HepG2 (cell line): ENCODE data around the gene PSD4. TPM values are rescaled to one million over a fixed set of nuclear protein-coding genes. Genes with fewer than 3 reads are reported as not detected.

Source experiments
- ATAC-seq: fragments of 200-7000 bp; cut with Tn5 transposase; 3 replicates; pipeline ENCODE4 v1.9.1; 2020; ENCODE audit warnings: mild to moderate bottlenecking, moderate library complexity
- BruUV-seq: library from RNA; stranded (reverse); fragments of 400-500 nt; replicated peaks from 2 replicates; lab custom pipeline; 2021; lab: Mats Ljungman, UMichigan
- CTCF ChIA-PET: fragments of 300-600 bp; formaldehyde crosslinking; extraction: SDS; loops from one replicate; lab custom pipeline; 2021; ENCODE audit warnings: low total read pairs, inconsistent platforms, low intra/inter-chr PET ratio; lab: Yijun Ruan, JAX
- POLR2A ChIA-PET: fragments of 350-600 bp; sonication (Branson Sonifier 250); formaldehyde crosslinking; loops from one replicate; lab custom pipeline; 2020; ENCODE audit warnings: antibody characterized with exemption, inconsistent platforms; lab: Yijun Ruan, JAX
- DNase-seq: peaks from one replicate; pipeline ENCODE4 v3.0.0-alpha.2; 2015; ENCODE audit warnings: low spot score
- FAIRE-seq: peaks from 3 replicates; lab custom pipeline; 2011; peaks lifted over from hg19 to GRCh38; lab: Jason Lieb, UNC
- H2AFZ ChIP-seq: one replicate; pipeline ENCODE4 v1.6.1; 2011; ENCODE audit warnings: low read length, inconsistent platforms
- H3K27ac ChIP-seq: fragments of 300-600 bp; 3 replicates; pipeline ENCODE4 v1.8.0; 2011; ENCODE audit warnings: mixed run types, mild to moderate bottlenecking, mixed read lengths, low read length, inconsistent platforms; ENCODE audit not compliant: insufficient read depth; ENCODE audit errors: extremely low read length
- H3K27me3 ChIP-seq, 2 experiments: fragments of 200-600 bp in 1 of 2; 2 replicates in 1 of 2; 3 replicates in 1 of 2; pipeline versions ENCODE4 v1.6.0 to v1.8.0; 2011; ENCODE audit warnings: low read length in 2 of 2, mild to moderate bottlenecking in 2 of 2, moderate library complexity in 2 of 2, inconsistent platforms in 1 of 2; ENCODE audit not compliant: insufficient read depth in 2 of 2, control insufficient read depth in 1 of 2
- H3K36me3 ChIP-seq, 2 experiments: fragments of 200-600 bp in 1 of 2; replicated peaks in 1 of 2; 2 replicates in 1 of 2; 3 replicates in 1 of 2; pipeline versions ENCODE4 v1.5.1 to v1.8.0; 2011; ENCODE audit warnings: low read length in 2 of 2, inconsistent platforms in 1 of 2; ENCODE audit not compliant: insufficient read depth in 2 of 2, control insufficient read depth in 1 of 2
- H3K4me1 ChIP-seq: 2 replicates; pipeline ENCODE4 v1.5.1; 2012; ENCODE audit warnings: low read length, inconsistent platforms; ENCODE audit not compliant: insufficient read depth
- H3K4me2 ChIP-seq: 2 replicates; pipeline ENCODE4 v1.6.0; 2011; ENCODE audit warnings: low read depth, low read length, inconsistent platforms
- H3K4me3 ChIP-seq, 3 experiments: fragments of 200-600 bp in 1 of 3; sonication (generic), shearing (Covaris generic) in 1 of 3; replicated peaks in 1 of 3; 2 replicates each; pipeline ENCODE4 v1.5.1; 2011 to 2016; ENCODE audit warnings: low read length in 3 of 3, inconsistent platforms in 2 of 3, low read depth in 2 of 3, mild to moderate bottlenecking in 2 of 3, control low read depth in 1 of 3, mixed read lengths in 1 of 3; ENCODE audit not compliant: insufficient read depth in 1 of 3
- H3K79me2 ChIP-seq: one replicate; pipeline ENCODE4 v1.6.1; 2011; ENCODE audit warnings: low read length, inconsistent platforms; ENCODE audit not compliant: insufficient read depth
- H3K9ac ChIP-seq: 2 replicates; pipeline ENCODE4 v1.6.0; 2011; ENCODE audit warnings: mild to moderate bottlenecking, low read depth, low read length, inconsistent platforms; ENCODE audit not compliant: insufficient read depth
- H3K9me3 ChIP-seq: 2 replicates; pipeline ENCODE4 v1.5.1; 2012; ENCODE audit warnings: mild to moderate bottlenecking, low read length
- H4K20me1 ChIP-seq: 2 replicates; pipeline ENCODE4 v1.6.0; 2011; ENCODE audit warnings: inconsistent platforms, mild to moderate bottlenecking, low read length, moderate library complexity; ENCODE audit not compliant: insufficient read depth
- CEBPB ChIP-seq: IDR thresholded peaks from 2 replicates; pipeline ENCODE4 v1.6.1; 2011; ENCODE audit warnings: low read depth, low read length, improper control_type of control experiment, borderline replicate concordance
- FIP1L1 ChIP-seq: fragments of 200-400 bp; formaldehyde crosslinking; IDR thresholded peaks from 2 replicates; pipeline ENCODE4 v1.6.1; 2018; ENCODE audit warnings: low read depth, mild to moderate bottlenecking, low read length, moderate library complexity, borderline replicate concordance; ENCODE audit not compliant: insufficient read depth
- HMG20A ChIP-seq: IDR thresholded peaks from 2 replicates; pipeline ENCODE4 v1.6.1; 2016; ENCODE audit warnings: borderline replicate concordance
- MTA1 ChIP-seq: sonication (generic); formaldehyde crosslinking; IDR thresholded peaks from 2 replicates; pipeline ENCODE4 v1.4.0; 2020; ENCODE audit warnings: missing genetic modification reagents, mild to moderate bottlenecking, borderline replicate concordance
- PRPF4 ChIP-seq: fragments of 200-400 bp; formaldehyde crosslinking; IDR thresholded peaks from 2 replicates; pipeline ENCODE4 v1.6.1; 2016; ENCODE audit warnings: low read length, low read depth; ENCODE audit not compliant: poor library complexity, severe bottlenecking
- RARG ChIP-seq: sonication (generic); formaldehyde crosslinking; IDR thresholded peaks from 2 replicates; pipeline ENCODE4 v1.4.0; 2020; ENCODE audit warnings: low read depth, mild to moderate bottlenecking, missing genetic modification reagents
- ZFP37 ChIP-seq: sonication (generic); formaldehyde crosslinking; IDR thresholded peaks from 2 replicates; pipeline ENCODE4 v1.4.0; 2020; ENCODE audit warnings: missing genetic modification reagents, borderline replicate concordance
- ZNF678 ChIP-seq: sonication (generic); formaldehyde crosslinking; IDR thresholded peaks from 2 replicates; pipeline ENCODE4 v1.4.0; 2020; ENCODE audit warnings: mild to moderate bottlenecking, missing genetic modification reagents
- WGBS: methylation state at CpG from one replicate; pipeline ENCODE4 v1.1.6; 2017; ENCODE audit warnings: low lambda C conversion rate; 5-methylcytosine and 5-hydroxymethylcytosine counted together
- in situ Hi-C: cut with HindIII; loops from 2 replicates; pipeline ENCODE4 v1.10.0; 2017; ENCODE audit warnings: low pct_unique_long_range_greater_than_20kb; ENCODE audit not compliant: extremely low pct_ligation_motif_present
- intact Hi-C: fragments of 100-400 bp; cut with micrococcal nuclease; formaldehyde crosslinking; loops from one replicate; pipeline ENCODE4 v1.10.0; 2022; ENCODE audit not compliant: unreplicated experiment
- polyA plus RNA-seq, 8 experiments: library from polyadenylated mRNA; depleted of rRNA in 3 of 8; stranded (reverse) in 7 of 8; unstranded in 1 of 8; fragments of >200 nt; fragmentation: Illumina TruSeq in 4 of 8; extraction: Trizol in 4 of 8; gene quantifications; 2 replicates each; pipeline versions ENCODE4 v1.2.1 to v1.2.3, GENCODE V29; 2011 to 2016; ENCODE audit warnings: low read depth in 4 of 8, missing spikeins in 1 of 8, mixed read lengths in 1 of 8; ENCODE audit not compliant: insufficient read depth in 1 of 8
- total RNA-seq, 5 experiments: library from RNA; depleted of rRNA; stranded (reverse); fragments of >200 nt; fragmentation: Illumina TruSeq; extraction: Trizol; gene quantifications; 2 replicates each; pipeline ENCODE4 v1.2.3, GENCODE V29; 2016; ENCODE audit warnings: low read depth in 1 of 5
- TF ChIP-seq, protein P1 (sequence below): sonication (generic); formaldehyde crosslinking; IDR thresholded peaks from 2 replicates; pipeline ENCODE4 v1.9.0; 2021; ENCODE audit warnings: missing genetic modification reagents, mild to moderate bottlenecking, borderline replicate concordance
- TF ChIP-seq, protein P2 (sequence below): IDR thresholded peaks from 2 replicates; pipeline ENCODE4 v1.6.1; 2016; ENCODE audit warnings: low read depth, borderline replicate concordance
- TF ChIP-seq, protein P3 (sequence below): sonication (generic); formaldehyde crosslinking; IDR thresholded peaks from 2 replicates; pipeline ENCODE4 v1.4.0; 2020; ENCODE audit warnings: mild to moderate bottlenecking, missing genetic modification reagents, borderline replicate concordance
- TF ChIP-seq, protein P4 (sequence below): fragments of 450-650 bp; IDR thresholded peaks from 2 replicates; pipeline ENCODE4 v1.6.1; 2017; ENCODE audit warnings: mild to moderate bottlenecking

PSD4 gene
- total and polyA plus RNA-seq, 2 of the 13 experiments (the other 11 are each of a cell fraction or from before 2014, with no cell fraction given) = 5.8 to 9.4 TPM

DNA sequence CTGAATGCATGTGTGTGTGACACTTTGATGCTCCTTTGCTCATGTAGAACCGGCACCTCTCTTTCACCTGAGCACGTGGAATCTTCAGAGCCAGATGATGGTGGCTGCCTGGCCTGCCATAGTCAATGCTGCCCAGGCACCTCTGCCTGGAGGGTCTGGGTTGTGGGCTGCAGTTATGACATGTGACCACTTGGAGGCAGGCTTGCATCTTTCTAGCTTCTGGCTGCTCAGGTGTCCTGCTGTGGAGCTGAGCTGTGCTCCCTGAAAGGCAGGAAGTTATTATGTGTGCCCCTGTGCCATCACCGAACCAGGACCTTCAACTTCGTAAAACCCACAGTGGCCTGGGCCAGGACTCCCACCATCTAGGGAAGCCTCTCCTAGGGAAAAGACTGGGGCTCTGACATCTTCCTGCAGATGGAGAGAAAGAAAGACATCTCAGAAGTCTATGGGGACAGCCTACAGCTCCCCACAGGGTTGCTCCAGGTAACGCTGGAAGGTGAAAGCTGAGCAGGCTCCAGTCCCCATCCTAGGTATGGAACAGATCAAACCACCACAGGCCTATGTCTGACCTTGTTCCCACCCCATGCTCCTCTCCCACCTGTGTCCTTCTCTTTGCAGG lies 30.2 kb downstream of the PSD4 start:
- intact Hi-C loops (loop anchor here (1.0 to 5.0 kb wide), 5 partner anchors 29 to 188 kb away; no protein-coding TSS in a partner anchor), in situ Hi-C loops (loop anchor here (5.0 kb wide), 1 partner anchor 158 kb away; no protein-coding TSS in a partner anchor)
- ChIA-PET POLR2A (interaction anchor here (0.6 to 3.0 kb wide), 12 partner anchors 11 to 136 kb away, joined by 3 to 17 read pairs (median 3); no protein-coding TSS in a partner anchor), CTCF (interaction anchor here (1.1 to 2.7 kb wide), 7 partner anchors 30 to 186 kb away, joined by 3 to 35 read pairs (median 7); no protein-coding TSS in a partner anchor)
- Histone ChIP-seq H3K4me3 (no peak overlapping the region), H3K4me2 (0 out of 2 replicates have a peak overlapping the region, but pooled peaks have one; percentile 12), H3K9me3 (no peaks in the 10 kb centered on the region), H2AFZ (no peak overlapping the region), H3K27me3 (no peaks in the 10 kb centered on the region), H3K4me1 (peaks cover 69% of the 10 kb centered on the region), H3K9ac (no peak overlapping the region), H3K27ac (no peak overlapping the region), H3K36me3 (no peaks in the 10 kb centered on the region; a peak in 1 of 5 replicates), H4K20me1 (no peaks in the 10 kb centered on the region), H3K79me2 (no peaks in the 10 kb centered on the region)
- FAIRE-seq (peak; percentile 91), DNase-seq (peak; percentile 80), ATAC-seq (peak; percentile 78)
- BruUV-seq = TSS peak; percentile 21
- WGBS = 21% methylated on average over 3 of the region's 5 CpGs
- no peak for TF ChIP-seq PRPF4
- no peak for TF ChIP-seq MTA1
- no peak; the same call in 1 of the 2 replicates for TF ChIP-seq RARG (CRISPR knock-in tag)
- TF ChIP-seq, protein P1, sequence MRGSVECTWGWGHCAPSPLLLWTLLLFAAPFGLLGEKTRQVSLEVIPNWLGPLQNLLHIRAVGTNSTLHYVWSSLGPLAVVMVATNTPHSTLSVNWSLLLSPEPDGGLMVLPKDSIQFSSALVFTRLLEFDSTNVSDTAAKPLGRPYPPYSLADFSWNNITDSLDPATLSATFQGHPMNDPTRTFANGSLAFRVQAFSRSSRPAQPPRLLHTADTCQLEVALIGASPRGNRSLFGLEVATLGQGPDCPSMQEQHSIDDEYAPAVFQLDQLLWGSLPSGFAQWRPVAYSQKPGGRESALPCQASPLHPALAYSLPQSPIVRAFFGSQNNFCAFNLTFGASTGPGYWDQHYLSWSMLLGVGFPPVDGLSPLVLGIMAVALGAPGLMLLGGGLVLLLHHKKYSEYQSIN (CRISPR knock-in tag) = no peak
- no peak for TF ChIP-seq ZFP37 (CRISPR knock-in tag)
- TF ChIP-seq CEBPB = no peak
- TF ChIP-seq, protein P2, sequence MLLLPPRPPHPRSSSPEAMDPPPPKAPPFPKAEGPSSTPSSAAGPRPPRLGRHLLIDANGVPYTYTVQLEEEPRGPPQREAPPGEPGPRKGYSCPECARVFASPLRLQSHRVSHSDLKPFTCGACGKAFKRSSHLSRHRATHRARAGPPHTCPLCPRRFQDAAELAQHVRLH (CRISPR knock-in tag) = peak; percentile 37; the same call in 1 of the 2 replicates
- TF ChIP-seq, protein P3, sequence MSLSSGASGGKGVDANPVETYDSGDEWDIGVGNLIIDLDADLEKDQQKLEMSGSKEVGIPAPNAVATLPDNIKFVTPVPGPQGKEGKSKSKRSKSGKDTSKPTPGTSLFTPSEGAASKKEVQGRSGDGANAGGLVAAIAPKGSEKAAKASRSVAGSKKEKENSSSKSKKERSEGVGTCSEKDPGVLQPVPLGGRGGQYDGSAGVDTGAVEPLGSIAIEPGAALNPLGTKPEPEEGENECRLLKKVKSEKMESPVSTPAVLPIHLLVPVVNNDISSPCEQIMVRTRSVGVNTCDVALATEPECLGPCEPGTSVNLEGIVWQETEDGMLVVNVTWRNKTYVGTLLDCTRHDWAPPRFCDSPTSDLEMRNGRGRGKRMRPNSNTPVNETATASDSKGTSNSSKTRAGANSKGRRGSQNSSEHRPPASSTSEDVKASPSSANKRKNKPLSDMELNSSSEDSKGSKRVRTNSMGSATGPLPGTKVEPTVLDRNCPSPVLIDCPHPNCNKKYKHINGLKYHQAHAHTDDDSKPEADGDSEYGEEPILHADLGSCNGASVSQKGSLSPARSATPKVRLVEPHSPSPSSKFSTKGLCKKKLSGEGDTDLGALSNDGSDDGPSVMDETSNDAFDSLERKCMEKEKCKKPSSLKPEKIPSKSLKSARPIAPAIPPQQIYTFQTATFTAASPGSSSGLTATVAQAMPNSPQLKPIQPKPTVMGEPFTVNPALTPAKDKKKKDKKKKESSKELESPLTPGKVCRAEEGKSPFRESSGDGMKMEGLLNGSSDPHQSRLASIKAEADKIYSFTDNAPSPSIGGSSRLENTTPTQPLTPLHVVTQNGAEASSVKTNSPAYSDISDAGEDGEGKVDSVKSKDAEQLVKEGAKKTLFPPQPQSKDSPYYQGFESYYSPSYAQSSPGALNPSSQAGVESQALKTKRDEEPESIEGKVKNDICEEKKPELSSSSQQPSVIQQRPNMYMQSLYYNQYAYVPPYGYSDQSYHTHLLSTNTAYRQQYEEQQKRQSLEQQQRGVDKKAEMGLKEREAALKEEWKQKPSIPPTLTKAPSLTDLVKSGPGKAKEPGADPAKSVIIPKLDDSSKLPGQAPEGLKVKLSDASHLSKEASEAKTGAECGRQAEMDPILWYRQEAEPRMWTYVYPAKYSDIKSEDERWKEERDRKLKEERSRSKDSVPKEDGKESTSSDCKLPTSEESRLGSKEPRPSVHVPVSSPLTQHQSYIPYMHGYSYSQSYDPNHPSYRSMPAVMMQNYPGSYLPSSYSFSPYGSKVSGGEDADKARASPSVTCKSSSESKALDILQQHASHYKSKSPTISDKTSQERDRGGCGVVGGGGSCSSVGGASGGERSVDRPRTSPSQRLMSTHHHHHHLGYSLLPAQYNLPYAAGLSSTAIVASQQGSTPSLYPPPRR (CRISPR knock-in tag) = peak; percentile 32; the same call in 1 of the 2 replicates
- TF ChIP-seq, protein P4, sequence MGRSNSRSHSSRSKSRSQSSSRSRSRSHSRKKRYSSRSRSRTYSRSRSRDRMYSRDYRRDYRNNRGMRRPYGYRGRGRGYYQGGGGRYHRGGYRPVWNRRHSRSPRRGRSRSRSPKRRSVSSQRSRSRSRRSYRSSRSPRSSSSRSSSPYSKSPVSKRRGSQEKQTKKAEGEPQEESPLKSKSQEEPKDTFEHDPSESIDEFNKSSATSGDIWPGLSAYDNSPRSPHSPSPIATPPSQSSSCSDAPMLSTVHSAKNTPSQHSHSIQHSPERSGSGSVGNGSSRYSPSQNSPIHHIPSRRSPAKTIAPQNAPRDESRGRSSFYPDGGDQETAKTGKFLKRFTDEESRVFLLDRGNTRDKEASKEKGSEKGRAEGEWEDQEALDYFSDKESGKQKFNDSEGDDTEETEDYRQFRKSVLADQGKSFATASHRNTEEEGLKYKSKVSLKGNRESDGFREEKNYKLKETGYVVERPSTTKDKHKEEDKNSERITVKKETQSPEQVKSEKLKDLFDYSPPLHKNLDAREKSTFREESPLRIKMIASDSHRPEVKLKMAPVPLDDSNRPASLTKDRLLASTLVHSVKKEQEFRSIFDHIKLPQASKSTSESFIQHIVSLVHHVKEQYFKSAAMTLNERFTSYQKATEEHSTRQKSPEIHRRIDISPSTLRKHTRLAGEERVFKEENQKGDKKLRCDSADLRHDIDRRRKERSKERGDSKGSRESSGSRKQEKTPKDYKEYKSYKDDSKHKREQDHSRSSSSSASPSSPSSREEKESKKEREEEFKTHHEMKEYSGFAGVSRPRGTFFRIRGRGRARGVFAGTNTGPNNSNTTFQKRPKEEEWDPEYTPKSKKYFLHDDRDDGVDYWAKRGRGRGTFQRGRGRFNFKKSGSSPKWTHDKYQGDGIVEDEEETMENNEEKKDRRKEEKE = no peak
- no peak for TF ChIP-seq ZNF678 (CRISPR knock-in tag)
- no peak for TF ChIP-seq FIP1L1
- no peak for TF ChIP-seq HMG20A (CRISPR knock-in tag)
